BE2C (cell line): ENCODE measurements around the gene IFNGR2.

Source experiments
- DNase-seq: peaks from one replicate; pipeline ENCODE4 v3.0.0-alpha.2; 2020
- H3K27me3 ChIP-seq: fragments of 250-450 bp; sonication (Bioruptor Pico); 2 replicates; pipeline ENCODE4 v1.5.1; 2020; ENCODE audit warnings: mild to moderate bottlenecking
- H3K36me3 ChIP-seq: fragments of 250-450 bp; sonication (Bioruptor Pico); 2 replicates; pipeline ENCODE4 v1.5.1; 2020; ENCODE audit warnings: mild to moderate bottlenecking
- H3K4me1 ChIP-seq: fragments of 250-450 bp; sonication (Bioruptor Pico); 2 replicates; pipeline ENCODE4 v1.5.1; 2020
- H3K4me3 ChIP-seq: 2 replicates; pipeline ENCODE4 v1.5.1; 2011; ENCODE audit warnings: low read depth, low read length
- H3K9me3 ChIP-seq: fragments of 250-450 bp; sonication (Bioruptor Pico); 2 replicates; pipeline ENCODE4 v1.5.1; 2020
- CTCF ChIP-seq: IDR thresholded peaks from 2 replicates; pipeline ENCODE4 v1.5.1; 2012; ENCODE audit warnings: mild to moderate bottlenecking, low read depth, low read length

The IFNGR2 gene

DNA sequence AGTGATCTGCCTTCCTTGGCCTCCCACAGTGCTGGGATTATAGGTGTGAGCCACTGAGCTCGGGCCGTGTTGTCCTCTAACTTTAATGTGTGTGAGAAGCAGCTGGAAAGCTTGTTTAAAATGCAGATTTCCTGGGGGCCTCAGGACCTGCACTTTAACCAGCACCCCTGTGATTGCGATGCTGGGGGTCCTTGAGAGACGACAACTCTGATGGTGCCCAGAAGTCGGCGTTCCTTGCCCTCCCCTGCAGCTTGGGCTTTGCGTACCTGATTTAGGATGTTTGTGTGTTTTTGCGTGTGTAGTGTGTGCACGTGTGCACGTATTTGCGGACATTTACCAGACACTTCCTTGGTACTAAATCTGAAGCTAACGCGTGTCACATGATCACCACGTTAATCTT, 10.9 kb downstream of the IFNGR2 start:
- no peaks in the 10 kb centered on the region for H3K27me3 ChIP-seq
- no peaks in the 10 kb centered on the region for H3K4me1 ChIP-seq
- H3K36me3 ChIP-seq = no peaks in the 10 kb centered on the region; the same call in 1 of the 2 replicates
- H3K4me3 ChIP-seq = no peak overlapping the region
- DNase-seq = no peak
- TF ChIP-seq CTCF = no peak
- H3K9me3 ChIP-seq = no peaks in the 10 kb centered on the region

DNA sequence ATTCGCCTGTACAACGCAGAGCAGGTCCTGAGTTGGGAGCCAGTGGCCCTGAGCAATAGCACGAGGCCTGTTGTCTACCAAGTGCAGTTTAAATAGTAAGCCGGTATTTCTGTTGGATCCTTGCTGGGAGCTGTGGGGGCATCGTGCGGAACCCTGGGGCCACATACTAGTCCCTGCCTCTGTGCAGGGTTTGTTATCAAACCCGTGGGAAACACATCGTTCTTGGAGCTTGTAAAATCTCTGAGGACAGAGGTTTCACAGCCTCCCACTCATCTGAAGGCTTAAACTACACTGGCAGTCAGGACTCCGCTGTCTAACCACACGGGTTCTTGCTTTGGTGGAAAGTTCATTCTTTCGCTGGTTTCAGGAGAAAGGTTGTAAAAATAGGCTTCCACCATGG, 11.7 kb downstream of the IFNGR2 start:
- Histone ChIP-seq H3K36me3 (no peaks in the 10 kb centered on the region; the same call in 1 of the 2 replicates), H3K4me1 (no peaks in the 10 kb centered on the region), H3K9me3 (no peaks in the 10 kb centered on the region), H3K27me3 (no peaks in the 10 kb centered on the region), H3K4me3 (no peak overlapping the region)
- no peak for DNase-seq
- no peak for TF ChIP-seq CTCF

- no peak overlapping the region for H3K4me3 ChIP-seq
- no peaks in the 10 kb centered on the region for H3K9me3 ChIP-seq
- H3K27me3 ChIP-seq = no peaks in the 10 kb centered on the region
- H3K4me1 ChIP-seq = no peaks in the 10 kb centered on the region
- DNase-seq = no peak
- no peak for TF ChIP-seq CTCF
- H3K36me3 ChIP-seq = no peaks in the 10 kb centered on the region; the same call in none of the 2 replicates
Measured at GRCh38 chr21:33418691-33419090, 15.5 kb downstream of the IFNGR2 start.

- Histone ChIP-seq H3K9me3 (no peaks in the 10 kb centered on the region), H3K4me3 (no peak overlapping the region), H3K27me3 (no peaks in the 10 kb centered on the region), H3K36me3 (no peaks in the 10 kb centered on the region; the same call in none of the 2 replicates), H3K4me1 (no peaks in the 10 kb centered on the region)
- TF ChIP-seq CTCF = no peak
- no peak for DNase-seq
Measured at GRCh38 chr21:33419538-33420123, 16.4 kb downstream of the IFNGR2 start.

DNA sequence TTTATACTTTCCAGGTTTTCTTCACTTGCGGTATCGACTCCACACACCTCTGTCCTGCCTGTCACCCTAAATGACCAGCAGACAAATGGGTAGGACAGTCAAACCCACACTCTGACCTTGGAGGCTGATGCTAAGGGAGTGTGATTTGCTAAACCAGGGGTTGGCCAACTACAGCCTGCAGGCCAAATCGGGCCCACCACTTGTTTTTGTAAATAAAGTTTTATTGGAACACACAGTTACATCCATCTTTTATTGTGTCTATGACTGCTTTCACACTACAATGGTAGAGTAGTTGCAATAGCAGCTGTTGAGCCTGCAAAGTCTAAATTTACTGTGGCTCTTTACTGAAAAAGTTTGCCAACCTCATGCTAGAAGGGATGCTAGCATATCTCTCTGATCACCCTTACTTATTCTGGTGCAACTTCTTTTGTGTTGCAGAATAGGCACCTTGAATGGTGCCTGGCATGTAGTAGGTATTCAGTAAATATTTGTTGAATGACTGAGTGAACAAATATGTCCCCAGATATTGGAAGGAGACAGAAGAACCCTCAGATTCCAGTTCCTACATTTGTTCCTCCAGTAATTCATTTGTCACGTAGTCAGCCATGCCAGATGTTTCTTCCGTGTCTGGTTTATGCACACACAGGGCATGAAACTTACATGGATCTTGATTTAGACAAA, 18.6 kb downstream of the IFNGR2 start:
- DNase-seq = no peak

More for the DNA sequence above, 18.6 kb downstream of the IFNGR2 start:
- no peaks in the 10 kb centered on the region for H3K4me1 ChIP-seq
- H3K4me3 ChIP-seq = no peak overlapping the region
- no peak for TF ChIP-seq CTCF
- H3K36me3 ChIP-seq = peaks cover 3% of the 10 kb centered on the region
- no peaks in the 10 kb centered on the region for H3K27me3 ChIP-seq
- no peaks in the 10 kb centered on the region for H3K9me3 ChIP-seq
